ENCODE measurements around the gene SLC35F3.

- TF ChIP-seq EP300 (IDR thresholded peaks at IDR 0.05) (no peak), CTCF (IDR thresholded peaks at IDR 0.05) (no peak), POLR2A (IDR thresholded peaks at IDR 0.05) (no peak)
Measured at GRCh38 chr1:234229581-234230387, 325.3 kb downstream of the SLC35F3 start.

Data from suprapubic skin (tissue), 3 donors.